HFF-Myc (cell line): ENCODE measurements around the gene IGFBP5.

Source experiments
- DNase-seq: peaks from one replicate; pipeline ENCODE4 v3.0.0-alpha.2; 2011; ENCODE audit warnings: low read depth; ENCODE audit errors: extremely low read depth
- H3K4me3 ChIP-seq: replicated peaks from 2 replicates; pipeline ENCODE4 v1.5.1; 2011; ENCODE audit warnings: low read depth, mild to moderate bottlenecking, control low read depth, low read length
- CTCF ChIP-seq: IDR thresholded peaks from 2 replicates; pipeline ENCODE4 v1.5.1; 2012; ENCODE audit warnings: mild to moderate bottlenecking, low read depth, low read length, control low read depth; ENCODE audit errors: missing control alignments

Gene IGFBP5

GRCh38 chr2:216736326-216736725 is 41.0 kb upstream of the IGFBP5 start:
- no peak overlapping the region for H3K4me3 ChIP-seq
- DNase-seq = no peak
- TF ChIP-seq CTCF = no peak

- TF ChIP-seq CTCF = no peak
- H3K4me3 ChIP-seq = no peak overlapping the region
- no peak for DNase-seq
Observed at GRCh38 chr2:216735668-216736067, 40.3 kb upstream of the IGFBP5 start.

GRCh38 chr2:216735086-216735485 is 39.7 kb upstream of the IGFBP5 start:
- H3K4me3 ChIP-seq = no peak overlapping the region
- DNase-seq = no peak

GRCh38 chr2:216733046-216733445 is 37.7 kb upstream of the IGFBP5 start:
- no peak for DNase-seq
- TF ChIP-seq CTCF = no peak
- no peak overlapping the region for H3K4me3 ChIP-seq

More at GRCh38 chr2:216735086-216735485, 39.7 kb upstream of the IGFBP5 start:
- no peak for TF ChIP-seq CTCF

GRCh38 chr2:216732334-216732733 is 37.0 kb upstream of the IGFBP5 start:
- DNase-seq = no peak
- H3K4me3 ChIP-seq = no peak overlapping the region

GRCh38 chr2:216731465-216731864 is 36.1 kb upstream of the IGFBP5 start:
- H3K4me3 ChIP-seq = no peak overlapping the region
- no peak for DNase-seq
- TF ChIP-seq CTCF = no peak

More at GRCh38 chr2:216732334-216732733, 37.0 kb upstream of the IGFBP5 start:
- no peak for TF ChIP-seq CTCF

- no peak for TF ChIP-seq CTCF
- DNase-seq = no peak
- no peak overlapping the region for H3K4me3 ChIP-seq
Observed at GRCh38 chr2:216730871-216731270, 35.5 kb upstream of the IGFBP5 start.
